Omental fat pad (tissue), 4 donors: Measurements from ENCODE around the gene P2RX5. TPM values are rescaled to one million over a fixed set of nuclear protein-coding genes. Genes with fewer than 3 reads are reported as not detected.

Experiments
- ATAC-seq: fragments of 150-250 bp; one replicate; pipeline ENCODE4 v1.9.1; 2016; ENCODE audit warnings: mild to moderate bottlenecking, moderate library complexity; ENCODE audit not compliant: low FRiP score
- DNase-seq: peaks from one replicate; pipeline ENCODE4 v3.0.0-alpha.2; 2019; ENCODE audit warnings: low spot score
- CTCF ChIP-seq, 3 donors: fragments of 450-650 bp; IDR thresholded peaks; one replicate each; pipeline ENCODE4 v1.5.1; 2016 to 2017; ENCODE audit warnings: antibody characterized with exemption in 3 of 3, mild to moderate bottlenecking in 3 of 3, moderate library complexity in 2 of 3
- total RNA-seq, 4 donors: library from RNA; depleted of rRNA; stranded (reverse); fragments of >200 nt; gene quantifications; one replicate each; pipeline ENCODE4 v1.1.0, GENCODE V29; 2016

P2RX5 gene
- total RNA-seq, 4 donors from 2014 or later, result 0.84 to 2.4 (median 0.94) TPM

- ATAC-seq (no peak), DNase-seq (no peak)
- TF ChIP-seq CTCF (IDR thresholded peaks at IDR 0.05), result no peak
Measured at GRCh38 chr17:3656755-3657587, 39.0 kb downstream of the P2RX5 start.

- DNase-seq (no peak), ATAC-seq (no peak)
- TF ChIP-seq CTCF (IDR thresholded peaks at IDR 0.05), result no peak
Measured at GRCh38 chr17:3656353-3656752, 39.6 kb downstream of the P2RX5 start.

- DNase-seq (no peak), ATAC-seq (no peak)
- no peak for TF ChIP-seq CTCF (IDR thresholded peaks at IDR 0.05)
Measured at GRCh38 chr17:3655766-3656165, 40.2 kb downstream of the P2RX5 start.

GRCh38 chr17:3647769-3648555, 48.0 kb downstream of the P2RX5 start:
- no peak for ATAC-seq
- no peak for DNase-seq
- TF ChIP-seq CTCF (IDR thresholded peaks at IDR 0.05), result no peak

GRCh38 chr17:3647251-3647650, 48.7 kb downstream of the P2RX5 start:
- ATAC-seq (no peak), DNase-seq (no peak)
- TF ChIP-seq CTCF (IDR thresholded peaks at IDR 0.05), result no peak

- no peak for TF ChIP-seq CTCF (IDR thresholded peaks at IDR 0.05)
Measured at GRCh38 chr17:3645310-3645709, 50.6 kb downstream of the P2RX5 start.

More at GRCh38 chr17:3645310-3645709, 50.6 kb downstream of the P2RX5 start:
- DNase-seq (no peak), ATAC-seq (no peak)
